Panc1 (cell line): Measurements from ENCODE around the gene SRSF9. TPM values are rescaled to one million over a fixed set of nuclear protein-coding genes. Genes with fewer than 3 reads are reported as not detected.
A peak's percentile ranks its signal among the peaks of the same experiment; 100 is the strongest.

ENCODE experiments used
- ATAC-seq: fragments of 200-7000 bp; cut with Tn5 transposase; 2 replicates; pipeline ENCODE4 v1.9.1; 2020; ENCODE audit warnings: mild to moderate bottlenecking, moderate library complexity
- BruUV-seq: library from RNA; stranded (reverse); fragments of 400-500 nt; replicated peaks from 2 replicates; lab custom pipeline; 2021; lab: Mats Ljungman, UMichigan
- CTCF ChIA-PET: fragments of 300-600 bp; sonication (Branson Sonifier 250); formaldehyde crosslinking; loops from one replicate; lab custom pipeline; 2022; ENCODE audit warnings: antibody characterized with exemption; lab: Charles Lee
- POLR2A ChIA-PET: fragments of 300-600 bp; sonication (Branson Sonifier 250); formaldehyde crosslinking; loops from one replicate; lab custom pipeline; 2022; ENCODE audit warnings: antibody characterized with exemption; lab: Charles Lee
- DNase-seq: peaks from one replicate; pipeline ENCODE4 v3.0.0-alpha.2; 2010; ENCODE audit warnings: low read depth, low spot score
- H3K27ac ChIP-seq: 2 replicates; pipeline ENCODE4 v1.5.1; 2011; ENCODE audit warnings: mild to moderate bottlenecking, low read length, inconsistent platforms
- H3K27me3 ChIP-seq: fragments of 200-500 bp; sonication (Bioruptor generic); 2 replicates; pipeline ENCODE4 v1.6.0; 2014; ENCODE audit warnings: low read length, inconsistent platforms; ENCODE audit not compliant: control insufficient read depth, insufficient read depth
- H3K36me3 ChIP-seq: fragments of 200-500 bp; sonication (Bioruptor generic); 2 replicates; pipeline ENCODE4 v1.5.1; 2014; ENCODE audit warnings: inconsistent platforms, mild to moderate bottlenecking, low read length, moderate library complexity; ENCODE audit not compliant: control insufficient read depth, insufficient read depth
- H3K4me1 ChIP-seq: 2 replicates; pipeline ENCODE4 v1.5.1; 2011; ENCODE audit warnings: inconsistent platforms, mild to moderate bottlenecking, low read length, moderate library complexity; ENCODE audit not compliant: control insufficient read depth, insufficient read depth
- H3K4me3 ChIP-seq, 2 experiments: 2 replicates each; pipeline ENCODE4 v1.5.1; 2011 to 2012; ENCODE audit warnings: low read depth in 2 of 2, low read length in 2 of 2, mild to moderate bottlenecking in 2 of 2, inconsistent platforms in 1 of 2, moderate library complexity in 1 of 2
- H3K9me3 ChIP-seq: fragments of 200-500 bp; sonication (Bioruptor generic); 2 replicates; pipeline ENCODE4 v1.5.1; 2014; ENCODE audit warnings: low read depth, mild to moderate bottlenecking, inconsistent platforms, low read length, moderate library complexity; ENCODE audit not compliant: control insufficient read depth, insufficient read depth
- CTCF ChIP-seq: fragments of 450-650 bp; IDR thresholded peaks from 2 replicates; pipeline ENCODE4 v1.5.1; 2017; ENCODE audit warnings: mild to moderate bottlenecking
- POLR2AphosphoS5 ChIP-seq: IDR thresholded peaks from 2 replicates; pipeline ENCODE4 v1.6.1; 2012; ENCODE audit warnings: mild to moderate bottlenecking, low read depth, low read length, moderate library complexity
- REST ChIP-seq, 2 experiments: IDR thresholded peaks; 2 replicates each; pipeline ENCODE4 v1.6.1; 2011 to 2012; ENCODE audit warnings: low read depth in 2 of 2, control low read depth in 1 of 2, low read length in 1 of 2, mild to moderate bottlenecking in 1 of 2, moderate library complexity in 1 of 2; ENCODE audit not compliant: insufficient read depth in 1 of 2
- SIN3A ChIP-seq: IDR thresholded peaks from 2 replicates; pipeline ENCODE4 v1.6.1; 2012; ENCODE audit warnings: low read depth, mild to moderate bottlenecking, low read length, moderate library complexity, borderline replicate concordance; ENCODE audit not compliant: insufficient read depth
- TCF7L2 ChIP-seq: IDR thresholded peaks from 2 replicates; pipeline ENCODE4 v1.6.1; 2011; ENCODE audit warnings: mild to moderate bottlenecking, low read depth, low read length, inconsistent platforms
- in situ Hi-C: cut with HindIII; loops from 2 replicates; pipeline ENCODE4 v1.10.0; 2016; ENCODE audit warnings: low sequenced_read_pairs, low pct_unique_long_range_greater_than_20kb
- intact Hi-C: fragments of 100-400 bp; cut with micrococcal nuclease; formaldehyde crosslinking; loops from one replicate; pipeline ENCODE4 v1.10.0; 2022; ENCODE audit not compliant: unreplicated experiment
- total RNA-seq: library from RNA; stranded (reverse); gene quantifications from one replicate; pipeline ENCODE4 v1.2.1, GENCODE V29; 2021; ENCODE audit not compliant: unreplicated experiment

Gene SRSF9
- total RNA-seq, 1 experiment from 2014 or later, result 269 TPM

- intact Hi-C loops (no loop called here), in situ Hi-C loops (no loop called here)
- Histone ChIP-seq H3K36me3 (no peaks in the 10 kb centered on the region), H3K27me3 (no peaks in the 10 kb centered on the region), H3K27ac (no peak overlapping the region), H3K4me3 (no peak overlapping the region), H3K9me3 (no peaks in the 10 kb centered on the region), H3K4me1 (peaks cover 20% of the 10 kb centered on the region)
- no peak for TF ChIP-seq POLR2AphosphoS5
- no peak for TF ChIP-seq TCF7L2
- TF ChIP-seq CTCF, result no peak
- TF ChIP-seq SIN3A, result no peak
- TF ChIP-seq REST (IDR thresholded peaks at IDR 0.05; ENCODE audit: insufficient read depth in 1 of 2, low read depth in 2 of 2, low read length in 1 of 2), result no peak
- BruUV-seq, result no TSS peak
- no peak for DNase-seq
- CTCF ChIA-PET, result interaction anchor here (0.7 kb wide), 1 partner anchor 31 kb away, joined by 3 read pairs; no protein-coding TSS in a partner anchor
- ATAC-seq, result no peak
- POLR2A ChIA-PET, result interaction anchor here (0.6 to 1.0 kb wide), 4 partner anchors 10 to 100 kb away, joined by 3 to 8 read pairs (median 3); no protein-coding TSS in a partner anchor
Measured at GRCh38 chr12:120473807-120474615, 4.5 kb upstream of the SRSF9 start.

- in situ Hi-C loops, result no loop called here
Measured at GRCh38 chr12:120472521-120472920, 3.0 kb upstream of the SRSF9 start.

More at GRCh38 chr12:120472521-120472920, 3.0 kb upstream of the SRSF9 start:
- Histone ChIP-seq H3K36me3 (peaks cover 6% of the 10 kb centered on the region; the same call in 1 of the 2 replicates), H3K27ac (no peak overlapping the region), H3K4me1 (peaks cover 24% of the 10 kb centered on the region), H3K27me3 (no peaks in the 10 kb centered on the region), H3K4me3 (no peak overlapping the region), H3K9me3 (no peaks in the 10 kb centered on the region)
- intact Hi-C loops, result no loop called here
- ATAC-seq, result no peak
- BruUV-seq, result TSS peak; percentile 45
- ChIA-PET CTCF (no interaction called here), POLR2A (no interaction called here)
- no peak for DNase-seq
- TF ChIP-seq TCF7L2 (no peak), SIN3A (no peak)
